ENCODE results near the gene ZSCAN29. TPM values are rescaled to one million over a fixed set of nuclear protein-coding genes. Genes with fewer than 3 reads are reported as not detected.

Gene ZSCAN29
- 25.5 and 32.6 TPM in 2 replicates for total RNA-seq

DNA sequence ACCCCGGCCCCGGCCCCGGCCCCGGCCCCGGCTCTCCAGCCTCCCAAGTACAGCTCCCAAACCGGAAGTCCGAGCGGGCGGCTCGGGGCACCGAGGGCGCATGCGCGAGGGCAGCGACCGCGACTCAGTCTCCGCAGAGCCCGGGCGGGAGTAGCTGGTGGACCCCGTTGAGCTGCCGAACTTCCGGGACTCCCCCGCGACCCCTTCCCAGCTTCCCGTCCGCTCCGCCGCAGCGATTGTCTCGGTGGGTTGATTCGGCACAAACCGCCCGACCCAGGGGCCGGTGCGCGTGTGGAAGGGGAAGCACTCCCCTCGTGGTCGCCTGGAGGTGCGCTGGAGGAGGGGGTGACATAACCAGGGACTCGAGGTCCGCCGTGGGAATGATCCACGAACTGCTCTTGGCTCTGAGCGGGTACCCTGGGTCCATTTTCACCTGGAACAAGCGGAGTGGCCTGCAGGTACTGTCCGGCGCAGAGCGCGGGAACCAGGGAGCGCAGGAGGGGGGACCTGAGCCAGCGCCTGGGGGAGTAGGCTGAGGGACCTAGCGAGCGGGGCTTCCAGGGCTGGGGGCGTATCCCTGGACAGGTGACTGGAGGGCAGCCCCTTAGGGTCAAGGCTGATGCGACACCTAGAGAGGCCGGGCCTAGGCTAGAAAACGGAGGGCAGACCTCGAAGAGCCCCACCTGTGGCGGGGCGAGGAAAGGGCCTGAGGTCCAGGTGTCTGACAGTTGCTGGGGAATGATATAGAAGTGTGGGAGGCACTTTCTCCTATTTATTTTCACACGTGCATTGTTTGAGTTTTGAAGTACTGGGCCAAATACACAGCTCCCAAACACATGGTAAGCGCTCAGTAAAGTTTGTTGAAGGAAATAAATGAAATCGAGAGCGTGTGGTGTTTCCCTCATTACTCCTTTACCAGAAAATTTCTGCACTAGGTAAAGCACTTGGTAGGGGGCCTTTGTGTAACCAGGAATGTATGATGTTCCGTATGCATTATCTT is at the start of gene ZSCAN29, which contains the start of gene TUBGCP4:
TSS of gene ZSCAN29 (minus strand) at position 69 of the 1,000 bp plus-strand sequence. CDS start 1,130 bp downstream, outside the sequence.
TSS of gene TUBGCP4 (plus strand) at position 127 of the 1,000 bp plus-strand sequence. CDS start at position 381, 254 bp downstream.

GRCh38 chr15:43329960-43330779 is 40.7 kb downstream of the ZSCAN29 start, which contains the start of gene LCMT2:
LCMT2 (minus strand) TSS chr15:43330573; CDS start chr15:43330489, 84 bp downstream.

Other genes with a start within 250 kb of the ZSCAN29 start
- gene TMEM62, start 237.5 kb downstream of the ZSCAN29 start, total RNA-seq: 11.4 and 25.8 TPM in 2 replicates
- 66.5 and 79.0 TPM in 2 replicates for gene CCNDBP1, start 185.6 kb downstream of the ZSCAN29 start, total RNA-seq
- not detected in 2 replicates for gene EPB42, start 150.0 kb downstream of the ZSCAN29 start, total RNA-seq
- not detected in 2 replicates for gene TGM5, start 104.1 kb downstream of the ZSCAN29 start, total RNA-seq
- gene TGM7, start 68.8 kb downstream of the ZSCAN29 start, total RNA-seq: not detected in 2 replicates
- gene LCMT2, start 40.5 kb downstream of the ZSCAN29 start, total RNA-seq: 5.5 and 9.9 TPM in 2 replicates
- 5.5 and 13.9 TPM in 2 replicates for gene TUBGCP4, start 58 bp upstream of the ZSCAN29 start, total RNA-seq
- 73.1 and 81.0 TPM in 2 replicates for gene TP53BP1, start 122.1 kb upstream of the ZSCAN29 start, total RNA-seq
- 39.2 and 102 TPM in 2 replicates for gene MAP1A, start 146.6 kb upstream of the ZSCAN29 start, total RNA-seq
- 10.7 and 26.7 TPM in 2 replicates for gene PPIP5K1, start 219.2 kb upstream of the ZSCAN29 start, total RNA-seq
- gene CKMT1B, start 223.0 kb upstream of the ZSCAN29 start, total RNA-seq: not detected in 2 replicates
- under 0.01 TPM in 1 of 2 replicates, not detected in the other for gene STRC, start 247.8 kb upstream of the ZSCAN29 start, total RNA-seq

All from placental pericyte (primary cell).